ENCODE measurements around the gene CD46. TPM values are rescaled to one million over a fixed set of nuclear protein-coding genes. Genes with fewer than 3 reads are reported as not detected.

Gene CD46
- total RNA-seq, 1 donor from 2014 or later, result 214 TPM

- no peaks in the 10 kb centered on the region for H3K27me3 Mint-ChIP-seq
- no peak overlapping the region for H3K4me3 Mint-ChIP-seq (ENCODE audit: low read depth)
- H3K4me1 Mint-ChIP-seq (ENCODE audit: low read depth), result peaks cover 12% of the 10 kb centered on the region
- peaks cover 3% of the 10 kb centered on the region for H3K36me3 Mint-ChIP-seq (ENCODE audit: insufficient read depth)
- no peak overlapping the region for H3K27ac Mint-ChIP-seq
- H3K9me3 Mint-ChIP-seq (ENCODE audit: low read depth), result no peaks in the 10 kb centered on the region
- DNase-seq (ENCODE audit: low spot score, unreplicated experiment), result no peak
- TF ChIP-seq, protein P1, sequence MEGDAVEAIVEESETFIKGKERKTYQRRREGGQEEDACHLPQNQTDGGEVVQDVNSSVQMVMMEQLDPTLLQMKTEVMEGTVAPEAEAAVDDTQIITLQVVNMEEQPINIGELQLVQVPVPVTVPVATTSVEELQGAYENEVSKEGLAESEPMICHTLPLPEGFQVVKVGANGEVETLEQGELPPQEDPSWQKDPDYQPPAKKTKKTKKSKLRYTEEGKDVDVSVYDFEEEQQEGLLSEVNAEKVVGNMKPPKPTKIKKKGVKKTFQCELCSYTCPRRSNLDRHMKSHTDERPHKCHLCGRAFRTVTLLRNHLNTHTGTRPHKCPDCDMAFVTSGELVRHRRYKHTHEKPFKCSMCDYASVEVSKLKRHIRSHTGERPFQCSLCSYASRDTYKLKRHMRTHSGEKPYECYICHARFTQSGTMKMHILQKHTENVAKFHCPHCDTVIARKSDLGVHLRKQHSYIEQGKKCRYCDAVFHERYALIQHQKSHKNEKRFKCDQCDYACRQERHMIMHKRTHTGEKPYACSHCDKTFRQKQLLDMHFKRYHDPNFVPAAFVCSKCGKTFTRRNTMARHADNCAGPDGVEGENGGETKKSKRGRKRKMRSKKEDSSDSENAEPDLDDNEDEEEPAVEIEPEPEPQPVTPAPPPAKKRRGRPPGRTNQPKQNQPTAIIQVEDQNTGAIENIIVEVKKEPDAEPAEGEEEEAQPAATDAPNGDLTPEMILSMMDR (IDR thresholded peaks at IDR 0.05; ENCODE audit: unreplicated experiment), result no peak
Measured at GRCh38 chr1:207807326-207807689, 55.5 kb downstream of the CD46 start.

GRCh38 chr1:207807690-207808321 lies 56.0 kb downstream of the CD46 start:
- TF ChIP-seq, protein P1 (IDR thresholded peaks at IDR 0.05; ENCODE audit: unreplicated experiment), result no peak
- Mint-ChIP-seq H3K9me3 (ENCODE audit: low read depth) (no peaks in the 10 kb centered on the region), H3K27me3 (no peaks in the 10 kb centered on the region), H3K4me1 (ENCODE audit: low read depth) (peaks cover 12% of the 10 kb centered on the region), H3K4me3 (ENCODE audit: low read depth) (no peak overlapping the region), H3K27ac (no peak overlapping the region), H3K36me3 (ENCODE audit: insufficient read depth) (peaks cover 3% of the 10 kb centered on the region)
- DNase-seq (ENCODE audit: low spot score, unreplicated experiment), result no peak

GRCh38 chr1:207808322-207808705 lies 56.5 kb downstream of the CD46 start:
- no peak overlapping the region for H3K4me3 Mint-ChIP-seq (ENCODE audit: low read depth)
- no peaks in the 10 kb centered on the region for H3K9me3 Mint-ChIP-seq (ENCODE audit: low read depth)
- no peaks in the 10 kb centered on the region for H3K27me3 Mint-ChIP-seq
- DNase-seq (ENCODE audit: low spot score, unreplicated experiment), result no peak
- H3K27ac Mint-ChIP-seq, result no peak overlapping the region
- TF ChIP-seq, protein P1 (IDR thresholded peaks at IDR 0.05; ENCODE audit: unreplicated experiment), result no peak
- peaks cover 12% of the 10 kb centered on the region for H3K4me1 Mint-ChIP-seq (ENCODE audit: low read depth)
- H3K36me3 Mint-ChIP-seq (ENCODE audit: insufficient read depth), result peaks cover 3% of the 10 kb centered on the region

DNA sequence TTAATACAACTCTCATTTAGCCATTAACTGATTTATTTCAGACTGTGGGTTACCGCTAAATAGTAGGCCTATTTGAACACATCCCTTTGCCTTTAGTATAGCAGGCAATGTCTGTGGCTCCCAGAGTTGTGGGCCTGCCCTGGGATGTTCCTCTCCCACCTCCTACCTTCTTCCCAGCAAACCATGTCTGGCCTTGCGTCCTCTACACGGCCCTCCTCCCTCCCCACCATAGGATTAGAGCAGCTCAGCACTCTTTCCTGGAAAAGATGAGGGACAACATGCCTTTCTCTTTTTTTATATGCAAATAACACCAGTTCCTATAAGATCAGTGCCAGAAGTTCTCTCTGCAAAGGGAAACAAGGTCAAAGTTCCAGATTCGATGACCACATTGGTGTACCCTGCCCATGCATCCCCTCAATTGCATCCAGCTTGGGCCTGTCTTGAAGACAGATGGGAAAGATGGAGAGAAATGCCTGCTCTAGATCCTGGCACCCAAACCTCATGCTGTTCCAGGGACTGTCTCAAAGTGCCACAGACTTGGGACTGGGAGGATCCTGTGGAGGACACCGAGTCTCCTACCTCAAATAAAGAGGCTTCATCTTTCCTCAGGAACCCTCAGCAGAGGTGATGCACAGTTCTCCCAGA lies 57.2 kb downstream of the CD46 start:
- H3K36me3 Mint-ChIP-seq (ENCODE audit: insufficient read depth), result peaks cover 3% of the 10 kb centered on the region
- TF ChIP-seq, protein P1 (IDR thresholded peaks at IDR 0.05; ENCODE audit: unreplicated experiment), result no peak
- H3K4me1 Mint-ChIP-seq (ENCODE audit: low read depth), result peaks cover 12% of the 10 kb centered on the region
- no peak overlapping the region for H3K4me3 Mint-ChIP-seq (ENCODE audit: low read depth)
- H3K27ac Mint-ChIP-seq, result no peak overlapping the region
- no peaks in the 10 kb centered on the region for H3K27me3 Mint-ChIP-seq
- DNase-seq (ENCODE audit: low spot score, unreplicated experiment), result no peak
- no peaks in the 10 kb centered on the region for H3K9me3 Mint-ChIP-seq (ENCODE audit: low read depth)

DNA sequence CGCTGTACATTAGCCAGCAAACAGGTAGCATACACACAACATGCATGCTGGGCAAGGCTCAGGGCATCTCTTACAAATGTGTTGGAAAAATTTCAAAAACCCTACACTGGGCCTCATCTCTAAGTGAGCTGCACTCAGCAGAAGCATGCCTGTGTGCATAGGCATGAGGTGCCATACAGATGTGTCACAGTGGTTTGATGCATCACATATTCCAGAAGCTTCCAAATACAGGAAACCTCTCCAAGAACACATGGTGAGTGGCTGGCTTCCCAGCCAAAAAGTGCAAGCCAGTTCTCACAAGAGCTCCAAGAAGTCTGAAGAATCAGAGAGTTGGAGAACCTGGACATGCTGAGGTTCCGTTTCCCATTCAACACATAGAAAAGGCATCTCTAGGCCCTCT lies 58.3 kb downstream of the CD46 start:
- DNase-seq (ENCODE audit: low spot score, unreplicated experiment), result no peak
- Mint-ChIP-seq H3K36me3 (ENCODE audit: insufficient read depth) (peaks cover 4% of the 10 kb centered on the region), H3K4me1 (ENCODE audit: low read depth) (peaks cover 12% of the 10 kb centered on the region), H3K9me3 (ENCODE audit: low read depth) (no peaks in the 10 kb centered on the region), H3K4me3 (ENCODE audit: low read depth) (no peak overlapping the region), H3K27me3 (no peaks in the 10 kb centered on the region), H3K27ac (no peak overlapping the region)
- TF ChIP-seq, protein P1 (IDR thresholded peaks at IDR 0.05; ENCODE audit: unreplicated experiment), result no peak
